Upper lobe of left lung (tissue), 4 donors: ENCODE data around the gene RSBN1L.

ENCODE experiments used
- CTCF ChIP-seq, 6 experiments: fragments of 450-650 bp in 4 of 6; fragments of 200-600 bp in 2 of 6; sonication (generic) in 2 of 6; IDR thresholded peaks; one replicate each; pipeline ENCODE4 v1.5.1; 2016 to 2019; ENCODE audit warnings: antibody characterized with exemption in 6 of 6
- POLR2A ChIP-seq, 4 donors: fragments of 450-650 bp; IDR thresholded peaks; one replicate each; pipeline ENCODE4 v1.5.1; 2016 to 2017; ENCODE audit warnings: antibody characterized with exemption in 4 of 4, mild to moderate bottlenecking in 2 of 4
- POLR2AphosphoS5 ChIP-seq, 2 donors: sonication (generic); formaldehyde crosslinking; IDR thresholded peaks; one replicate each; pipeline ENCODE4 v1.5.1; 2017; ENCODE audit warnings: antibody characterized with exemption in 2 of 2

- TF ChIP-seq CTCF (IDR thresholded peaks at IDR 0.05) (no peak), POLR2AphosphoS5 (IDR thresholded peaks at IDR 0.05) (peak in 1 of 2 donors; percentile 25), POLR2A (IDR thresholded peaks at IDR 0.05) (no peak)
Observed at GRCh38 chr7:77799078-77799964, 103.1 kb downstream of the RSBN1L start.
